Stimulated activated CD8-positive, alpha-beta memory T cell treated with anti-CD3 and anti-CD28 coated beads, Interleukin-2, amount 100 ng/mL, for 48 hours (primary cell): Measurements from ENCODE around the gene UVRAG.
"Not testable (repeated sequence)": the region's sequence is repeated elsewhere in the genome, so short reads cannot be mapped to it uniquely, and the experiment has no call there.

Experiments
- DNase-seq, 2 donors: peaks; one replicate each; pipeline ENCODE4 v3.0.0-alpha.2; 2020; ENCODE audit warnings: low read depth in 2 of 2

The UVRAG gene

DNA sequence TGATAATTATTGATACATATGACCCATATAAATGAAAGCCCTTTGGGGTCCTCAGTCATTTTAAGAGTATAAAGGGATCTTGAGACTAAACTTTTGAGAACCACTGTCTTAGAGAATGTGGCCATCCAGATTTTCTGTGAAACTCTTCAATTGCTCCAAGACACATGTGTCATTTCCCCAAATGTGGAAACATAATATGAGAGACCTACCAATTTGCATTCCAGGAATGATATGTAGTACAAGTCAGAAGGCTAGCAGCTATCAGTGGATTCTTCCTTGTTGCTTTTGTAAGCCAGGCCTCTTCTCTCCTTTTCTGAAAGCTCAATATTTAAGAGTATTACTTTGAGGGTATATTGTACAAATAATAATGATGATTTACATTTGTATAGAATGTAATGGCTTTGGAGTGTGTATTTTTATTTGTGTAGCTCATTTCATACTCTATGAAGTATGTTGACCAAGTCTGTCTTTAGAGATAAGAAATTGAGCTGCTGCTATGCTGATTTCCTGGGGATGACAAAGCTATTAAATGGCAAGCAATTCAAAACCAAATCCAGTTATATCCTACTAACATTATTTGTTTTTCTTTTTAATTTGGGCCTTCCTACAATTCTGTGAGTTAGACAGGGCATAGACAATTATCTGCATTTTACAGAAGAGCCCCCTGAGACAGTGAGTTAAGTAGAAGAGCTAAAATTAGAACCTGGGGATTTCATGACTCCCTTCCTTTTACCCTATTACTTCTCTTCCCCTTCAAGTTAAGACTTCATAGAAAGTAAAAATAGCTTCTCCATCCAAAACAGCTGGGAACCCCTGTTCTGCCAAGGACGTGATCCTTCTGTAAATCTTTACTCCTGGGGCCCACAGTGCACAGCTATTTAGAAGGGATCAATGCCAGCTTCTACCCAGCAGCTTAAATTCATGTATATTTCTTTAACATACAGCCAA lies 259.4 kb downstream of the UVRAG start:
- DNase-seq: no peak

DNA sequence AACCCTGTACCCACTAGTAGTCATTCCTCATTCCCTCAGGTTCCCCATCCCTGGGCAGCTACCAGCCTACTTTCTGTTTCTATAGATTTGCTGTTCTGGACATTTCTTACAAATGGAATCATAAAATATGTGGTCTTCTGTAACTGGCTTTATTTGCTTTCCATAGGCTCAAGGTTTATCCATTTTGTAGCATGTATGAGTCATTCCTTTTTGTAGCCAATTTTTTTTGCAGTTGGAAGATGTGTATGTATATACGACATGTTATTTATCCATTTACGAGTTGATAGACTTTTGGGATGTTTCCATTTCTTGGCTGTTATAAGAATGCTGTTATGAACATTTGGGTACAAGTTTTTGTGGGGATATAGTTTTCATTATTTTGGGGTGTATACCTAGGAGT lies 260.7 kb downstream of the UVRAG start:
- no peak for DNase-seq

DNA sequence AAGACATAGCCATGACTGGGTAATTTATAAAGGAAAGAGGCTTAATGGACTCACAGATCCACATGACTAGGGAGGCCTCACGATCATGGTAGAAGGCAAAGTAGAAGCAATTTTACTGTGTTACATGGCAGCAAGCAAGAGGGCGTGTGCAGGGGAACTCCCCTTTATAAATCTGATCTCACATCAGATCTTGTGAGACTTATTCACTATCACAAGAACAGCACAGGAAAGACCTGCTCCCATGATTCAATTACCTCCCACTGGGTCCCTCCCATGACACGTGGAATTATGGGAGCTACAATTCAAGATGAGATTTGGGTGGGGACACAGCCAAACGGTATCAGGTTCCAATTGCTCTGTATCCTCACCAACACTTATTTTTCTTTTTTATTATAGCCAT lies 261.2 kb downstream of the UVRAG start:
- DNase-seq: not testable (repeated sequence)

DNA sequence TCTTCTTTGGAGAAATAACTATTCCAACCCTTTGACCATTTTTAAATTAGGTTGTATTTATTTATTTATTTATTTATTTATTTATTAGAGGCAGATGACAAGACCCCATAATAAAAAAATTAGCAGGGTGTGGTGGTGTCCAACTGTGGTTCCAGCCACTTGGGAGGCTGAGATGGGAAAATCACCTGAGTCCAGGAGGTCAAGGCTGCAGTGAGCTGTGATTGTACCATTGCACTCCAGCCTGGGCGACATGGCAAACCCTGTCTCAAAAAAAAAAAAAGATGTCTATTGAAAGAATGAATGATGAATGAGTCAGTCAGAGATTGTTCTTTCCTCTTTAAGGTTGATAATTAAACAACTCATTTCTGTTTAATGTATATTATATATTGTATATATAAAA lies 261.7 kb downstream of the UVRAG start:
- no peak for DNase-seq

DNA sequence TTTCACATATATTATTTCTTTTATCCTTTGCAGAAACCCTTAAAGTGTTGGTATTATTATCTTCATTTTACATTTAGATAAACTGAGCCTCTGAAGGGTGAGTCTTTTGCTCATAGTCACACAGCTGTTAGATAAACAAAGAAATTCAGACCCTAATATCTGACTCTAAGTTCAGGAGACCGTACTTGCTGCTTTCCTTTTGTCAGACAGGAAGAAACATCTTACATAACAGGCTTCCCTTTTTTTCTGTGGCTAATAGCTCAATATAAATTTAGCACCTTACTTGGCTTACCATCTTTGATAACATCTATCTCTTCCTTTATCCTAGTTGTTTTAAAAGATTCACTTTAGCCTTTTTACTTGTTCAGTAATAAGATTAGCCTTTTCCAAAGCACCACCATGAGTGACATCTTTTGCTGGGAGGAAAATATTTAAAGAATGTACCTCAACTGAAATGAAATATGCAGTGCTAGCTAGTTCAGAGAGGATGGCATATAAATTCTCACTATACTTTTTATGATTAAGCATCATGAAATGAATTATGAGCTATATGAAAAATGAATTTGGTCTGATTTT lies 262.7 kb downstream of the UVRAG start:
- DNase-seq: no peak

DNA sequence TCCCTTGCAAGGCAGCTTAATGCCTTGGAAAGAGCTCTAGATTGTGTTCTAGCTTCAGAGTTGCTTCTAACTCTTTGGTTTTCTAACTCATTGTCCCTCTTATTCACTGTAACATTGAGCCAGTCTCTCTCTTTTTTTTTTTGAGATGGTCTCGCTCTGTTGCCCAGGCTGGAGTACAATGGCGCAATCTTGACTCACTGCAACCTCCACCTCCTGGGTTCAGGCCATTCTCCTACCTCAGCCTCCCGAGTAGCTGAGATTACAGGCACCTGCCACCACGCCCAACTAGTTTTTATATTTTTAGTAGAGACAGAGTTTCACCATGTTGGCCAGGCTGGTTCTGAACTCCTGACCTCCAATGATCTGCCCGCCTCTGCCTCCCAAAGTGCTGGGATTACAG lies 266.1 kb downstream of the UVRAG start:
- not testable (repeated sequence) for DNase-seq

DNA sequence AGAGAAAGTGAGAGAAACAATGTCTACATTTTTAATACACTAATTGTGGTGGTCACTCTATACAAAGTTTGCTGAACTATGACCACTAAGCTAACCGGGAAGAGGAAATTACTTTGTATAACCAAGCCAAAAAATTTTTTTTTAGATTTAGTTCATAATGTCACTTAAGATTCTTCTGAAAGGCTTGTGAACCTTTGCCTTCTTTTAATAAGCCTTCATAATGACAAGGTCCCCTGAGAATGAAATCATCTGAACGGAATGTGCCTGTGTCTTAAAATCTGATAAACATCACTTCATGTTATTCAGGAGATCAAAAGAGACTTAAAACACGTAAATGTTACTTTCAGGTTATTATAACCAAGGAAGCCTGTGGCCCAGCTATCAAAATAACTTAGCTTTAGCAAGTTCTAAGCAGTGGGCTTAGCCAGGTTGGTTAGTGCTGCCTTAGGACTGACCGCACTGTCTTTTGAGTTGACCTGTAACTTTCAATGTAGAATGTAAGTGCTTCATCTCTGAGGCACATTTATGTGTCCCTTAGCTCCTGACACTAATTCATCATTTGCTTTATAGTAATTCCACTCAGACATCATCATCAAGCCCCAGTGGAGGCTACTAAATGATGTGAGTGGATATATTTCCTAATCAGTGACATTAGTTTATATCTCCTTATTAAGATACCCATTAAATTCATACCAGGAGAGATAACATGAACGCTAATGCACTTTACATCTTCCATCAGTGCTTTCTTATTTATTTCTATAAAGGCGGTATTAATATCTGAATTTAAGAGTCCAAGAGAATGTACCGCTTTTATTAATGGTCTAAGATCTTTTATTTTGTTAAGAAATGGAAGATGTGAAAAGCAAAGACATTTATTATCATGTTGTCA lies 268.8 kb downstream of the UVRAG start:
- no peak for DNase-seq

DNA sequence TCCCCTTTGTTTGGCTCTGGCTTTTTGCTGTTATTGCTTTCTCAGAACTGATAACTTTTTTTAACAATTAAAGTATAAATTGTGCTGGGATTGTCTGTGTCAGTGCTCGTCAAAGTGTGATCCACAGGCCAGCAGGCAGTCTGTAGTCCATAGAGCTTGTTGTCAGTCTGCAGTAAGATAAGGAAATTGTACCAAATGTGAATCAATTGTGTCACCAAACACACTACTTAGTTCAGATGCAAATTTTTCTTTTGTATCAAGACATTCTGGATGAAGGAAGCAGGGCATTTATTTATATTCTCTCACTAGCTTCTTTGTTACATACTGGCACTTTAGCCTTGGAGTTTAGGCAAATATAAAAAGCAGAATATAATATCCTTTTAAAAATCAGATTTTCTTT lies 270.3 kb downstream of the UVRAG start:
- no peak for DNase-seq

DNA sequence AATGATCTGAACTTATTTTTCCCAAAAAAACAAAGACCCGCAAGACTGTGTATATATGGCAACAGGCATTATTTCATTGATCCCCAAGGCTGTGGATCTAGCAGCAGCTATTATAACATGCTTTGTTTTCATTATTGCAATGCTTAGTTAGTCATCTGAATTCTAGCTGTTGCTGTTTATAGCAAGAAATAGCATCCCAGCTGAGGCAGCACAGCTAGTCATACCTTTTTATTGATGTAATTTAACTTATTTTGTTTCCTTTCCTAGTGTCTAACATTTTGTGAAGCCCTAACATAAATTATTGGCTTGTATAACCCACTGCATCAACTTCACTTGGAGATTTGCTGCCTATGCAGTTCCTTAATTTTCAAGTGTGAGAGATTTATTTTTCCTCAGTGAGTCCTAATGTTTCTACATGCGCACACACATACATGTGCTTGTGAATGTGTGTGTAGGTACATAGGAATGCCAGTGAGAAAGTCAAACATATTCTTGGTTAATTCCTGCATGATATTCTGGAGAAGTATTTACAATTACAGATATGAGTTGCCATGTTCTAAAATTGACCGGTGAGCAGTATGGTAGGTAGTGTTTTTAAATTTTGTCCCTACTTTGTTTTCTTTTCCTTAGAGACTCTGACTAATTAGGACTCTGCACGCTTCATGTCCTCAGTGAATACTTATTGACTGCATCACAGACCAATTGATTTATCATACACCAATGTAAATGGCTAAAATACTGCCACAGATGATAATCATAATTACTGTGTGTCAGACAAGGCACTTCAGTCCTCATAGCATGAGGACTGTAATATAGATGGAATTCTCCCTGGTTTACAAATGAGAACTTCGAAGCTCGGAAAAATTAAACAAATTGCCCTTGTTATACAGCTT lies 272.0 kb downstream of the UVRAG start:
- no peak for DNase-seq

DNA sequence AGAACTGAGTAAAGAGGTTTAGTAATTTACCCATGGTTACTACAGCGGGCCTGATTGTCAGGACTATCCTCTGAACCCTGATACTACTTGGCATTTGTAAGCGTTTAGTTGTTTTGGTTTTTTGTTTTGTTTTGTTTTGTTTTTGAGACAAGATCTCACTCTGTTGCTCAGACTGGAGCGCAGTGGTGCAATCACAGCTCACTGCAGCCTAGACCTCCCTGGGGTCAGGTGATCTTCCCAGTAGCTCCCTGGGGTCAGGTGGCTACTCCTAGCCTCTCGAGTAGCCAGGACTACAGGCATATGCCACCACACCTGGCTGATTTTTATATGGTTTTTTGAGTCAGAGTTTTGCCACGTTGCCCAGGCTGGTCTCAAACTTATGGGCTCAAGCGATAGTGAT lies 272.7 kb downstream of the UVRAG start:
- DNase-seq: no peak

DNA sequence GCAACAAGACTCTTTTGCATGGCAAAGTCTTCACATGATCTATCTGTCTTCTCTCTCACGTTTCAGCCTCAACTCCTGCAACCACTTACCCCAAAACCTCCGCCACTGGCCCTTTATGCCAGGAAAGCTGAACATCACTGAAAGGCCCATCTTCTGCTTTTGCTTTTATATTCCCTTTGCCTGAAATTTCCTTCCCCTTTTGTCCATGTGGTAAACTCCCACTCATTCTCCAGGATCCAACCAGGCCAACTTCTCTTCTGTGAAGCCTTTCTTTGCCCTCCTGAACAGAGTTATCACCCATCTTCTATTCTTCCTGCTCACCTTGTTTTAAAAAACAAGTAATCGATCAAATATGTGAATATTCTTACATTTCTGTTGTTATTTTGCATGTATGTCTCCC lies 273.5 kb downstream of the UVRAG start:
- DNase-seq: no peak

DNA sequence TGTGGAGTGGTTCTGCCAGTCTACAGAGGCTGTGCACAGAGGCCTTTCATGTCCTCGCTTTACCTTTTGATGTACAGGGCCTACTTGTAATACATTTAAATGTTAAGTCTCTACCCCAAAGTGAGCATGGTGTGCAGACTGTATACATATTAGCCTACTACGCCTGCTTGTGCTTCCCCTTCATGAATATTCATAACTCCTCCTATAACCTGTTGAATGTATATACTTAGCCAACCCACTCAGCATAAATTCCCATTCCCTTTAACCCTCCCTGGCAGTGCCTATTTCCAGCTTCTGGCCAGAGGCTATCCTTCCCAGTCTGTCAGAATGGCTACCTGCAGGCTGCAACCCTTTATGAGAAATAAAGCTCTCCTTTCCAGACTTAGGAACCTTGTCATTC lies 275.2 kb downstream of the UVRAG start:
- no peak for DNase-seq

DNA sequence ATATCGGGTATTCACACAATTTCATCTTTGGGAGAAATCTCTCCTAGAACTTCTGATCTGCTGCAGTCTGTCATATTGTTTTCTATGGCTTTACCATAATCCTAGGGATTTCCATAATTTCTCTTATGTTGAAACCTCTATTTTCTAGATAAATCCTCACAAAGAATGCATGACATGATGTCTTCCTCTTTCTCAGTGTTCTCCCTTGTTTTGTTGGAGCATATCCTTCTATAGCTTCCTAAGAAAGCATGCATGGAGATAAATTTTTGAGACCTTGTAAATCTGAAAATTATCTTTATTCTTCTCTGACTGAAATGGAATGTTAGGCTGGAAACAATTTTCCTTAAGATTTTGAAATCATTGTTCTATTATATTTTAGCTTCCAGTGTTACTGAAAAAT lies 275.8 kb downstream of the UVRAG start:
- DNase-seq: no peak

DNA sequence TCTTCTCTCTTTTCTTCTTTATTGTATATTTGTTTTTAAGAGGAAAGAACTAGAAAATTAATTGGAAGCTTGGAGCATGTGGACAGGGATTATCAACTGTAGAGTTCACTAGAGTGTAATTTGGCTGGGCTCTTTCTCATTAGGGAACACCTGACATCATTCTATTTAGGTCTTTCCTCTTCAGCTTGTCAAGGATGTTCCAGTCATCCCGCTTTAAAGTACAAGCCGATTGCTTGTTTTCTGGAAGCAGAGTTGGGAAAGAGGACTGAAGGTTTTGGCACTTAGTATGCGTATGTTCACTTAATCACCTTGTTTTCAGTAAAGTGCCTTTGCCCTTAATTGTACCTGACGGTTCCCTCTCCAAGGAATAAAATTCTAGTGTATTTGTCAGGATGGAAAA lies 279.7 kb downstream of the UVRAG start:
- DNase-seq: no peak

DNA sequence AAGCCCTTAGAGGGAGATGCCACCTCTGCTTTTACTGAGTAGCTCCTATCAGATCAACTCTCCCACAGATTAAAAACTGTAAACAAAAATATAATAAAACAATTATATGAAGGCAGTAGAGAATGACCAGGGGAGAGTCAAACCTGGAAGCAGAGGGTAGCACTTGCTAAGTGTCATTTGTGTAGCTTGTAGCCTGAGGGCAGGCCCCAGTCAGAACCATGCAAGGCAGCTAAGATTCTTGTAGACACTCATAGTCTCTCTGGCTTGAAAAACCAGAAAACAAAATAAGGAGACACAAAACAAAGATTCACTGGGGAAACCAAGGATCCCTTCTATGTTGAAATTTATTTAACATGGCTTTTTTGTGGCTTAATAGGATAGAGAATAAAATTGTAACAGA lies 280.9 kb downstream of the UVRAG start:
- DNase-seq: no peak

DNA sequence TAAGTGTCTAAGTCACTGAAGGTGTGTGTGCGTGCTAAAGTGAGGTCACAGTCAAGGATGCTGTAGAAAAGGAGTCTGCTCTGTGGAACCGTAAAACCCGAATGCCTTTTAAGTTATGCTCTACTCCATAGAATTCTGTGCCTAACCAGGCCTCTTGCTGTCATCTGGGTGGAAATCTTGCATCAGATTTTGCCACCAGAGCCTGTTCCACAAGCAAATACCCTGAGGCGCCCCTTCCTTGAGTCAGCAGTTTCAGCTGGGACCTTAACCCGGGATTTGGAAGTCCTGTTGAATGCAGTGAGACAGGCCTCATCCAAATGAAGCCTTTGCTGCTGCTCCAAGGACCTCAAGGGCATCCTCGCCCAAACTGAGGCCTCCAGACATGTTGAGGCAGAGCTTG lies 281.5 kb downstream of the UVRAG start:
- no peak for DNase-seq

DNA sequence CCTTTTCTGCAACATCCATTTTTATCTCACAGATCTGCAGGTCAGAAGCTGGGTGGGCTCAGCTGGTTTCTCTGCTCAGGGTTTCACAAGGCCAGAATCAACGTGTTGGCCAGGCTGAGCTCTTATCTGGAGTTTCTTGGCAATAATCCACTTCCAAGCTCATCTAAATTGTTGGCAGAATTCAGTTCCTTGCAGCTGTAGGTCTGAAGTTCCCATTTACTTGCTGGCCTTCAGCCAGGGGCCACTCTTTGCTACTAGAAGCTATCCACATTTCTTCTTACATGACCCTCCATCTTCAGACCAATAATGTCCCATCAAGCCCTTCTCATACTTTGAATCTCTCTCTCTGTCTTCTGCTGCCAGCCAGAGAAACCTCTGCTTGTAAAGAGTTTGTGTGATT lies 287.8 kb downstream of the UVRAG start:
- no peak for DNase-seq

DNA sequence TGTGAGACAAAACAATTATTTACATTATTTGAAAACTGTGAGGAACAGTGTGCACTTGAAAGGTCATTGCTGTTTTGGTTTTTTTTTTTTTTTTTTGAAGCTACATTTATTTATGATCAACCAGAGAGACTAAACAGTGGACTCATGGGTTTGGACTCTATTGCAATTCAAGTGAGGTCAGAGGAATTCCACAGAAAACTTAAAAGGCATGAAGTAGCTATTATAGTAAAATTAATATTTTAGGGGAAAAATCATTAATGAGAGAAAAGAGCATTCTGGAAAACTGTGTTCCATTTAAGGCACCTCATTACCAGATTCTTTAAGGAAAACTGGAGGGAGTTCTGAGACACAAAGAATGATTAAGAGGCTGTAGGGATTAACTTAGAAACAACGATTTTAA lies 288.4 kb downstream of the UVRAG start:
- no peak for DNase-seq

DNA sequence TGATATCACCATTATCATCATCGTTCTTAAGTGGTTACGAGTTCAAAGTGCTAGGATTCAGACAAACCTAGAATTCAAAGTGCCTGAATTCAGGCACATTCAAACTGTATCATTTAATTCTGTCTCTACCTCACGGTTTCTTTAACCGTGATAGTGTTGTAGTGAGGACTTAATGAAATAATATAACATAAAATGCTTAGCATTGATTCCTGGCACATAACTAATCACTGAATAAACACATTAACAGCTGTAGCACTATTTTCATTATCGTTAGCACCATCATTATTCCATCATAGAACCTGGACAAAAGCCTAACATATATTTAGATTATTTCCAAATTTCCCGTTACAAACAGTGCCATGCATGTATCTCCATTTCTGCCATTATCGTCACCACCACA lies 289.3 kb downstream of the UVRAG start:
- no peak for DNase-seq

DNA sequence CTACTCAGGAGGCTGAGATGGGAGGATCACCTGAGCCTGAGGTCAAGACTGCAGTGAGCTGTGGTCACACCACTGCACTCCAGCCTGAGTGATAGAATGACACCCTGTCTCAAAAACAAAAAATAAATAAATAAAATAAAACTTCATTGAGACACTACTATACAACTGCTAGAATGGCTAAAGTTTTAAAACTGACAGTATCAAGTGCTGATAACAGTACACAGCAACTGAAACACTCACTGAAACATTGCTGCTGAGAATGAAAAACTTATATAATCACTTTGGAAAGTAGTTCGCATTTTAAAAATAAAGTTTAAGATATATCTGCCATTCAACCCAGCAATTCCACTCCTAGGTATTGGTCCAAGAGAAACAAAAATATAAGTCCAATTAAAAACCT lies 290.6 kb downstream of the UVRAG start:
- no peak for DNase-seq

DNA sequence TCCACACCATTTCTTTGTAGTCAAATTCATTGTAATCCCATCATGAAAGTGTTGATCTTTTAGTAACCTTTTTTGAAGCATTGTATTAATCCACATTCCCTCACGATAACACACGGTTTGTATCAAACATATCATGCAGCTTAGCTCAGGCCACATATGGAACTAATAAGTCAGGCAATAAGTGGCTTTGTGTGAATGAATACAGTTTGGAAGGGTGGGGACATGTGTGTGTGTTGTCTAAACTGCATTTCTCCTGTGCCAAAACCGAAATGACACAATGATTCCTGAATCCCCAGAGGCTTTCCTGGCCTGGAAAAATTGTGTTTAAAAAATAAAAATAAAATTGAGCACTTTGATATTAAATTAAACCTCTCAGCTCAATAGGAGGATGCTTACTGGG lies 293.0 kb downstream of the UVRAG start:
- DNase-seq: no peak

DNA sequence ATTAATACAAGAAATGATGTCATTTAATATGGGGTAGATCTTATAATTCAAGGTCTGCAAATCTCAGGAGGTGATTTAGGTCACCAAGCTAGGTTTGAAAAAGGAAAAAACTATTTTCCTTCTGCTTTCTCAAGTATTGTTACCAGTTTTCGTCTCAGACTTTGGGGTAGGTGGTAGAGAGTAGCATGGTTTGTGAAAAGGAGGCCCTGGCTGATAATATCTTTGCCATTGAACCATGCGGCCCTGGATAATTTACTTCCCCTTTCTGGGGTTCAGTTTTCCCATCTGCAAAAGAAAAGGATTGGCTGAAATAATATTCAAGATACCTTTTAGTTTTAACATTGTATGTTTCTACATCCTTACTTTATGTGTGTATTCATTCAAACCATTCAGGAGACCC lies 299.2 kb downstream of the UVRAG start:
- DNase-seq: no peak
